Measurements from ENCODE around the gene ZNF69. TPM values are rescaled to one million over a fixed set of nuclear protein-coding genes. Genes with fewer than 3 reads are reported as not detected.
A peak's percentile ranks its signal among the peaks of the same experiment; 100 is the strongest.
"Not testable (repeated sequence)": the region's sequence is repeated elsewhere in the genome, so short reads cannot be mapped to it uniquely, and the experiment has no call there.

The ZNF69 gene
- total RNA-seq, 4 donors from 2014 or later, result 0.18 to 4.4 (median 1.2) TPM

DNA sequence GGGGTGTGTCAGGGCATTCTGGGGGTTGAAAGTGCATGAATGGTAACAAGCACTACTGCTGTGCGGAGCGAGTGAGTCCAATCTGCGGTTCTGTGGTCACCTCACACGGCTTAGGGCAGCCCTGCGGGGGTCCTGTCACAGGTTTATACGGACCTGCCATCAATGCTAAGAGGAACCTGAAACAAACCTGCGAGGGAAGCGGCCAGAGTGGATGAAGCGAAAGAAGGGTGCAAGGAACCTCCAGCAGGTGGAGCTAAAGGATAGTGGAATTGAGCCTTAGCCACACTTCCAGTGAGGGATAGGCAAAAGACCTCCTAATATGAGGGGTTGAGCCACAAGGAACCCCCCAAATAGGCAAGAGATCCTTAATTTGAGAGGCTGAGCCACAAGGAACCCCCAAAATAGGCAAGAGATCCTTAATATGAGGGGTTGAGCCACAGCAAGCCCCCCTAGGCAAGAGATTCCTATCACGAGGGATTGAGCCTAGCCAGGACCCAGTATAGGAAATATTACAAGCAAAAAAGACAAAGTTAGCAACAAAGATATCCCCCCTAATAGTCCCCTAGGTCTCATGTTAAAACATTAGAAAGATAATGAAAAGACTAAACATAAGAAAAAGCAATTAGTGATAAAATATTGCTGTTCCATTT is 6.3 kb upstream of the ZNF69 start:
- Histone ChIP-seq H3K36me3 (no peaks in the 10 kb centered on the region), H3K27me3 (peaks cover 0 to 6% (median 0%) of the 10 kb centered on the region in 4 donors), H3K27ac (no peak overlapping the region), H3K4me1 (peaks cover 0 to 5% (median 0%) of the 10 kb centered on the region in 3 donors), H3K4me3 (no peak overlapping the region), H3K9me3 (peaks cover 0 to 15% (median 0%) of the 10 kb centered on the region in 3 donors)
- no peak for DNase-seq
- TF ChIP-seq, protein P1, sequence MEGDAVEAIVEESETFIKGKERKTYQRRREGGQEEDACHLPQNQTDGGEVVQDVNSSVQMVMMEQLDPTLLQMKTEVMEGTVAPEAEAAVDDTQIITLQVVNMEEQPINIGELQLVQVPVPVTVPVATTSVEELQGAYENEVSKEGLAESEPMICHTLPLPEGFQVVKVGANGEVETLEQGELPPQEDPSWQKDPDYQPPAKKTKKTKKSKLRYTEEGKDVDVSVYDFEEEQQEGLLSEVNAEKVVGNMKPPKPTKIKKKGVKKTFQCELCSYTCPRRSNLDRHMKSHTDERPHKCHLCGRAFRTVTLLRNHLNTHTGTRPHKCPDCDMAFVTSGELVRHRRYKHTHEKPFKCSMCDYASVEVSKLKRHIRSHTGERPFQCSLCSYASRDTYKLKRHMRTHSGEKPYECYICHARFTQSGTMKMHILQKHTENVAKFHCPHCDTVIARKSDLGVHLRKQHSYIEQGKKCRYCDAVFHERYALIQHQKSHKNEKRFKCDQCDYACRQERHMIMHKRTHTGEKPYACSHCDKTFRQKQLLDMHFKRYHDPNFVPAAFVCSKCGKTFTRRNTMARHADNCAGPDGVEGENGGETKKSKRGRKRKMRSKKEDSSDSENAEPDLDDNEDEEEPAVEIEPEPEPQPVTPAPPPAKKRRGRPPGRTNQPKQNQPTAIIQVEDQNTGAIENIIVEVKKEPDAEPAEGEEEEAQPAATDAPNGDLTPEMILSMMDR (IDR thresholded peaks at IDR 0.05), result peak; percentile 43 to 75 (median 64)
- no peak for TF ChIP-seq POLR2A (IDR thresholded peaks at IDR 0.05)
- 17 to 25% methylated on average over 10 of the region's 10 CpGs for WGBS, 2 donors
- intact Hi-C loops (cut with DNase I), result no loop called here

DNA sequence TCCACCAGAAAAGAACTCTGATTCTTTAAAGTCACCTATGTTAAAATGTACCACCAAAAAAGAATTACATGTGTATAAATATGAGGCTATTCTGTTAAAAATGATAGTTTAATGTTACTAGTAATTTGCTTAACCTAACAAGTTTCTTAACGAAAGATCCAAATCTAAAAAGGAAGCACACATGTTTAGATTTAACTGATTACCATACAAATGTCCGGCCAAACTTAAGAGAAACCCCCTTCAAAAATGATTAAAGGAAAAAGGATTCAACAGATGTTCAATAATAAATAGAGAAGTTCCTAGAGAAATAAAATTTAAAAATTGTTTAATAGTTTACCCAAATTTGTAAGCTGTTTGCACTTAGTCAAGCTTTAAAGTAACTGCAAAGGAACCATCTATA is 5.0 kb upstream of the ZNF69 start:
- intact Hi-C loops (cut with DNase I), result no loop called here
- DNase-seq, result no peak
- H3K27me3 ChIP-seq, result peaks cover 0 to 6% (median 0%) of the 10 kb centered on the region in 4 donors
- no peaks in the 10 kb centered on the region for H3K36me3 ChIP-seq
- H3K27ac ChIP-seq, result no peak overlapping the region
- TF ChIP-seq, protein P1 (IDR thresholded peaks at IDR 0.05), result no peak
- TF ChIP-seq POLR2A (IDR thresholded peaks at IDR 0.05), result no peak
- no peak overlapping the region for H3K4me3 ChIP-seq
- H3K4me1 ChIP-seq, result peaks cover 0 to 11% (median 0%) of the 10 kb centered on the region in 3 donors
- WGBS, 2 donors, result 43 to 55% methylated on average over 2 of the region's 2 CpGs
- peaks cover 0 to 25% (median 0%) of the 10 kb centered on the region in 3 donors for H3K9me3 ChIP-seq

DNA sequence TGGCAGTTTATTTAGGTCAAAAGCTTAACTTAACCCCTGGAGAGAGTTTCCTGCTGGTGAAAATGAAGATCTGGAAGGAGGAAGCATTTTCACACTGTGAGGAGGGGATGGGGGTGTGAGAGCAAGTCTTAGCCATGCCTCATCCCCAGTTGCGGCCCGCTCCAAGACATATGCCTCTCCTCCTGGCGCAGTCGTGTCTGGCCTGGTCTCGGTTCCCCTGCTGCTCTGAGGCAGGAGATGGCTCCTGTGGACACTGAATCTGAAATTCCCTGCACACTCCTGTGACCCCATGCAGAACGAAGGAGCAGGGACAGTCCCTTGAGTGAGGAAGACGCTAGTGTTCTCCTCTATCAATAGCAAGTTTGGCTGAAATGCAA is 360 bp upstream of the ZNF69 start:
- H3K27ac ChIP-seq, result peak overlapping the region in 3 of 4 donors; percentile 83 to 88 (median 88)
- 20 to 38% methylated on average over 3 to 7 of the region's 7 CpGs for WGBS, 2 donors
- intact Hi-C loops (cut with DNase I), result no loop called here
- no peaks in the 10 kb centered on the region for H3K36me3 ChIP-seq
- peak overlapping the region; percentile 38 to 78 (median 70) for H3K4me3 ChIP-seq
- peaks cover 0 to 11% (median 0%) of the 10 kb centered on the region in 3 donors for H3K9me3 ChIP-seq
- H3K4me1 ChIP-seq, result peaks cover 0 to 22% (median 6%) of the 10 kb centered on the region in 3 donors
- DNase-seq, result no peak
- H3K27me3 ChIP-seq, result peaks cover 0 to 2% (median 0%) of the 10 kb centered on the region in 4 donors
- TF ChIP-seq, protein P1 (IDR thresholded peaks at IDR 0.05), result no peak
- no peak for TF ChIP-seq POLR2A (IDR thresholded peaks at IDR 0.05)

DNA sequence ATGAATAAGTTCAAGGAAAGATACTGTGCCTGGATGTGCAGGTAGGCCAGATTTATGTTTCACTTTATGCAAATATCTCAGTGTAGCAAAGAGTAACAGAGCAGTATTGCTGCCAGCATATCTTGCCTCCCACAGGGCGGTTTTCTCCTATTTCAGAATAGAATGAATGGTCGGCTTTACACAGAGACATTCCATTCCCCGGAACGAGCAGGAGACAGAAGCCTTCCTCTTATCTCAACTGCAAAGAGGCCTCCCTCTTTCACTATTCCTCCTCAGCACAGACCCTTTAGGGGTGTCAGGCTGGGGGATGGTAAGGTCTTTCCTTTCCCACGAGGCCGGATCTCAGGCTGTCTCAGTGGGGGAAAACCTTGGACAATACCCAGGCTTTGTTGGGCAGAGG is 2.3 kb downstream of the ZNF69 start:
- DNase-seq; H3K27ac ChIP-seq; H3K4me3 ChIP-seq; intact Hi-C loops (cut with DNase I); H3K36me3 ChIP-seq; H3K27me3 ChIP-seq: not testable (repeated sequence)
- H3K9me3 ChIP-seq, result peaks cover 0 to 11% (median 0%) of the 10 kb centered on the region in 3 donors
- 72 to 74% methylated on average over 6 of the region's 6 CpGs for WGBS, 2 donors
- H3K4me1 ChIP-seq, result peaks cover 0 to 22% (median 6%) of the 10 kb centered on the region in 3 donors

DNA sequence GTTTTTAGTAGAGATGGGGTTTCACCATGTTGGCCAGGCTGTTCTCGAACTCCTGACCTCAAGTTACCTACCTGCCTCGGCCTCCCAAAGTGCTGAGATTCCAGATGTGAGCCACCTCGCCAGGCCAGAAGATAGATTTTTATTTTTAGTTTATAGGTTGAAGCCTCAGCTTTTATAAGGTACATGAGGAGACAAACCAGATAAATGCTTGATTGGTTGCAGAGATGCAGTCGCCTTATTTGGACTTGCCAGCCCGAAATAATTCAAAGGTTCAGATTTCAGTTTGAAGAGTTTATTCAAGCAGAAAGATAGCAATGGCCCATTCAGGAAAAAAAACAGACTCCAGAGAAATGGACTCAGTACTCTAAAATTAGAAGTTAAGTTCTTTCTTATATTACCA is 3.1 kb downstream of the ZNF69 start:
- 91 to 93% methylated on average over 5 of the region's 5 CpGs for WGBS, 2 donors
- peaks cover 0 to 11% (median 0%) of the 10 kb centered on the region in 3 donors for H3K9me3 ChIP-seq
- no peaks in the 10 kb centered on the region for H3K27me3 ChIP-seq
- intact Hi-C loops (cut with DNase I), result no loop called here
- H3K36me3 ChIP-seq, result no peaks in the 10 kb centered on the region
- TF ChIP-seq POLR2A (IDR thresholded peaks at IDR 0.05), result no peak
- TF ChIP-seq, protein P1 (IDR thresholded peaks at IDR 0.05), result no peak
- no peak for DNase-seq
- H3K4me1 ChIP-seq, result peaks cover 0 to 22% (median 6%) of the 10 kb centered on the region in 3 donors
- no peak overlapping the region for H3K4me3 ChIP-seq
- H3K27ac ChIP-seq, result no peak overlapping the region

Measured in esophagus squamous epithelium (tissue), 5 donors.